ENCODE data around the gene ISOC2. TPM values are rescaled to one million over a fixed set of nuclear protein-coding genes. Genes with fewer than 3 reads are reported as not detected.

ISOC2 gene
- total and polyA plus RNA-seq, 2 donors = 35.1 to 94.1 TPM

DNA sequence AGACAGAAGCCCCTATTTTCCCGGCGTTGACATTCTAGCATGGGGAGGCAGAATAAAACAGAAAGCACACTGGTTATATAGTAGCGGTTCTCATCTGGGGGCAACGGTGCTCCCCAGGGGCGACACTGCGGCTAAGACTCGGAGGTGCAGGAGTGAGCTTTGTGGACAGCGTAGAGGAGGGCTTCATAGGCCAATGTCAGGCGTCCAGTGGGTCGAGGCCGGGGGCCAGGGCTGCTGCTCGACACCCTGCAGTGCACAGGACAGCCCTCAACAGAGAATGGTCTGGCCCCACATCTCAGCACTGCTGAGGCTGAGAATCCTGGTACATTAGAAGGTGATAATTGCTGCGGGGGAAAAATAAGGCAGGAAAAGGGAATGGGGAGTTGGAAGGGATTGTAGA, 16.5 kb upstream of the ISOC2 start:
- no peaks in the 10 kb centered on the region for H3K36me3 ChIP-seq (ENCODE audit: insufficient read depth)
- H3K27ac ChIP-seq (ENCODE audit: low read depth) = no peak overlapping the region
- H3K4me1 ChIP-seq (ENCODE audit: insufficient read depth) = no peaks in the 10 kb centered on the region
- WGBS = 85% methylated on average over 13 of the region's 13 CpGs
- no peak overlapping the region for H3K4me3 ChIP-seq (ENCODE audit: low read depth, low read length)
- no peak for DNase-seq (ENCODE audit: extremely low spot score)

DNA sequence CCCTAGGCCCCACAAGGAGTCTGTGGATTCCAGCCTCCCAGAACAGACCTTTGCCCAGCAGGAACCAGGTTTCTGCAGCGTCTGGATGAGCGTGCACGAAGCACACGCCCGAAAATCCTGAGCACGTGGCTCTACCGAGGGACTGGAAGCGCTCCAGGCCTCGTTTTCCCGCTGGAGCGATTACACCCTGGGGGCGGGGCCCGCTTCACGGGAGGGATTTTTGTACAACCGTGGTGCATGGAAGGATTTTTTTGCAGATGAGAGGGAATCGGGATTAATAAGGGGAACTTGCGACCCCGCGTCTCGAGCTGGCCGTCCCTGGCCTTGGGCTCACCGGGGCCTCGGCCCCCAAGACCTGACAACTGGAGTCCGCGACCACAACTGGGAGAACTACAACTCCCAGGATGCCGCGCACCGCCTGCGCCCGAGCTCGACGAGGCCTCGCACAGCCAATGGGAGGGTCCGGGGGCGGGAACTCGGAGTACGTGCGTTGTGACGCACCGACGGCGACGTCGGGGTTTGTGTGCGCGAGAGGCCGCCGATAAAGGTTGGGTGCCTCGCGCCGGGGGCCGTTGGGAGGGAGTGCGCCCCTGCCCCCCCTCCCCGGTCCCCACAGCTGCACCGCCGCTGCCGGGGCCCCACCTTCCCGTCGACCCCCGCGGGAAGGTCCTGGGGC, 14.8 kb upstream of the ISOC2 start, which contains the start of gene ZNF628:
ZNF628 (plus strand) TSS at position 518 of the 676 bp plus-strand sequence. CDS start 3,294 bp downstream, outside the sequence.
- H3K27ac ChIP-seq (ENCODE audit: low read depth) = peak within 1 kb of the TSS; percentile 98
- DNase-seq (ENCODE audit: extremely low spot score) = peak; percentile 96
- WGBS = under 1% methylated on average over 61 of the region's 61 CpGs
- no peaks in the 10 kb centered on the region for H3K36me3 ChIP-seq (ENCODE audit: insufficient read depth)
- peak within 1 kb of the TSS; percentile 57 for H3K4me3 ChIP-seq (ENCODE audit: low read depth, low read length)
- no peaks in the 10 kb centered on the region for H3K4me1 ChIP-seq (ENCODE audit: insufficient read depth)

DNA sequence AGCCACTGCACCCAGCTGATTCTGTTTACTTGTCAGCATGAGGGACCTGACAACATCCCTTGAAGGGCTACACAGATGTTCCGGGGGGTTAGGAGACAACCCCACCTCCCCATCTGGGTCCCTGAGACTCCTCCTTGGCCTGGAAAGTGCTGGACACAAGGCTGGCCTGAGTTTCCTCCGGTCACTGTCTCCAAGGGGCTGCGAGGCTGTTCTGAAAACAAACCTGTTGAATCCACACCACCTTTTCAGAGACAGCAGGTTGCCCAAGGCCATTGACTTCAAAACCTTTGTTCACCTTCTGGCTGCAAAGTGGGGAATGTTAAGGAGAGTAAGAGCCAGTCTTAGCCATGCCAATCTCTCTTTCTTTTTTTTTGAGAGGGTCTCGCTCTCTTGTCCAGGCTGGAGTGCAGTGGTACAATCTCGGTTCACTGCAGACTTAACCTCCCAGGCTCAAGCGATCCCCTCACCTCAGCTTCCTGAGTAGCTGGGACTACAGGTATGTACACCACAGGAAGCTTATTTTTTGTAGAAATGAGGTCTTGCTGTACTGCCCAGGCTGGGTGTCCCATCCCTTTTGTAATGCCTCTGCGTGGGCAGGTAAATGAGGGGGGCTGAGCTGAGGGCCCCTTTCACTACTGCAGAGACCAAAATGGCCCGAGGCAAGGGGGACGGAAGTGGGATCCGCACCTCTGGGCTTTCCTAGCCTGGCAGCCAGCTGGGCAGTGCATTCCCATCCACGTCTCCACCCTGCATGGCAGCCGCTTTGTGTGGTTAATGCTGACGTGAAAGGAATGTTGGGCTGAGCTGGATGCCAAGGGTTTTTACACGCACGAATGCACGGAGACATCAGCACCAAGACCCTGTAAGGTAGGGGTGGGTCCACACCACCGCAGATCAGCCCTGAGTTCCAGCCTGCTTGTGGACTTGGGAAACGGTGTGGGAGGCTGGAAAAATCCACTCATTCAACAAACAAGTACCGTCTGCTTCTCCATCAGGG, 13.1 kb upstream of the ISOC2 start:
- Histone ChIP-seq H3K27ac (ENCODE audit: low read depth) (no peak overlapping the region), H3K36me3 (ENCODE audit: insufficient read depth) (no peaks in the 10 kb centered on the region), H3K4me1 (ENCODE audit: insufficient read depth) (no peaks in the 10 kb centered on the region), H3K4me3 (ENCODE audit: low read depth, low read length) (no peak overlapping the region)
- DNase-seq (ENCODE audit: extremely low spot score) = no peak
- WGBS = 84% methylated on average over 19 of the region's 19 CpGs

DNA sequence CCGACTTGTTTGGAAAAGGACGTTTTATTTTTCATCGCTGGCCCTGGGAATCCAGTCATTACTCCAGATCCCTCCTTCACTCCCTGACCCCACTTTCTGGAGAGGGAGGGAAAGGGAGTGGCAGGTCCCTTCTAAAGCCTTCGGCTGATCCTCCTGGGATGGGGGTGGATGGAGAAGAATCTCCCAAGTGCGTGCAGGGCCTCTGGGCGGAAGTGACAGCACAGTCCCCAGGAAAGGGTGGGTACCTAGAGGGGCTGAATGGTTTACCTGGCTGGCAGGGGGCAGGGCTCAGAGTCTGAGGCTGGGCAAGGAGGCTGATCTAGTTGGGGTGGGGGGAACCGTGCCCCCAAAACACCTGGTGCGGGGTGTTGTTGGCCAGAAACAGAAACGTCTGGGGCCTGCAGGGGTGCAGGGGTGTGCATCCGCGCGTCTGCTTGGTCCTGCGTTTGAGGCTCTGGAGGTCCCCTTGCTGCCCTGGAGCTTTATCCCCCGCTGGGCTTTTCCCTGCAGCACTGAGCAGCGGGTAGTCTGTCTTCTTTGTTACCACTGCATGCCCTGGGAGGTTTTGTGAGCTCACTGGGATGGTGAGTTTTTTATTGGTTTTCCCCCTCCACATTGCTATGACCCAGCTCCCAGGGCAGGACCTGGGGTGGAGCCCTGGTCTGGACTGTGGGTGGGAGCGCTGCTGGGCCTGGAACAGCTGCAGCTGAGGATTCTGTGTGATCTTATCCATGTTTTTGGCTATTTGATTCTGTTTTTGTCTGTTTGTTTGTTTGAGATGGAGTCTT, 12.0 kb upstream of the ISOC2 start:
- DNase-seq (ENCODE audit: extremely low spot score) = no peak
- 48% methylated on average over 16 of the region's 16 CpGs for whole genome bisulfite sequencing
- Histone ChIP-seq H3K36me3 (ENCODE audit: insufficient read depth) (no peaks in the 10 kb centered on the region), H3K4me1 (ENCODE audit: insufficient read depth) (no peaks in the 10 kb centered on the region), H3K27ac (ENCODE audit: low read depth) (no peak overlapping the region), H3K4me3 (ENCODE audit: low read depth, low read length) (no peak overlapping the region)

DNA sequence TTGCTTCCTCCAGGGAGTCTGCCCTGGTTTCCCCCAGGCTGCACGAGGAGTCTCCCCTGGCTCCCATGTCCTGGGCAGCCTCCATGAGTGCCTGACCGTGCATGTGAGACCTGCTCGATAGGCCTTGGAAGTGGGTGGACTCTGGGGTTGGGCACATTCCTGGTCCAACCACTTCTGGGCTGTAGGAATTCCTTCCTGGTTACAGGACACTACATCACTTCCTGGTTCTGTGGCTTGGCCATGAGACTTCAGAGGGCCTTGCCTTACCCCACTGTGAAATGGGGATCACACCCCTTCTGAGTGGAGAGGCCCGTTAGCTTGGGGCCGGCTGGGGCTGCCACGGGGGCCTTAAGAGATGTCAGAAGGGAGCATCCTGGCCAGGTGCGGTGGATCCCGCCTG, 11.0 kb upstream of the ISOC2 start:
- WGBS = 77% methylated on average over 8 of the region's 8 CpGs
- no peak overlapping the region for H3K27ac ChIP-seq (ENCODE audit: low read depth)

DNA sequence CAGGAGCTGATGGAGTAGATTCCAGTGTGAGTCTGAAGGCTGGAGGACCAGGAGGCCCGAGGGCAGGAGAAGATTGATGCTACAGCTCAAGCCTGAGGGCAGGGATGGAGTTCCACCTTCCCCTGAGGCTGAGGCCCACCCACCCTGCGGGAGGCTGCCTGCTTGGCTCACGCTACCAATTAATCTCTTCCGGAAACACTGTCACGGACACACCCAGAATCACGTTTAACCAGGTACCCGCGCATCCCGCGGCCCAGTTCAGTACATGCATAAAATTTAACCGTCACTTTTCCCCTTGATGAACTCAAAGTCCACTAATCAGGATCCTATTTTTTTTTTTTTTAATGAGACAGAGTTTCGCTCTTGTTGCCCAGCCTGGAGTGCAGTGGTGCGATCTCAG, 9.8 kb upstream of the ISOC2 start:
- Histone ChIP-seq H3K27ac (ENCODE audit: low read depth) (no peak overlapping the region), H3K4me1 (ENCODE audit: insufficient read depth) (no peaks in the 10 kb centered on the region), H3K36me3 (ENCODE audit: insufficient read depth) (no peaks in the 10 kb centered on the region), H3K4me3 (ENCODE audit: low read depth, low read length) (no peak overlapping the region)
- WGBS = 82% methylated on average over 13 of the region's 13 CpGs
- DNase-seq (ENCODE audit: extremely low spot score) = no peak

More for the DNA sequence above, 11.0 kb upstream of the ISOC2 start:
- H3K4me1 ChIP-seq (ENCODE audit: insufficient read depth) = no peaks in the 10 kb centered on the region
- DNase-seq (ENCODE audit: extremely low spot score) = no peak
- H3K36me3 ChIP-seq (ENCODE audit: insufficient read depth) = no peaks in the 10 kb centered on the region
- no peak overlapping the region for H3K4me3 ChIP-seq (ENCODE audit: low read depth, low read length)

DNA sequence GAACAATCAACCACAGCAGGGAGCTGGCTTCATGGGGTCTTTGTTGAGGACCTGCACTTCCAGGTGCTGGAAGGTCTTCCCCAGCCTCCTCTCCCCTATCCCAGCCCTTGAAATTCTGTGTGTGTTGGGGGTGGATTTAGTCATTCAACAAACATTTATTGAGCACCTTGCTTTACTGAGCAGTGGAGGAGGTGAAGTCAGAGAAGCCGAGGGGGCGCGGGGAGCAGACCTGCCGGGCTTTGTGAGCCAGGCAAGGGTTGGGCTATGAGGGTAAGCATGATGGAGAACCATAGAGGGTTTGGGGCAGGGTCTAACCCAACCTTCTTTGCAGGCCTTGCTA, 6.6 kb upstream of the ISOC2 start:
- Histone ChIP-seq H3K27ac (ENCODE audit: low read depth) (no peak overlapping the region), H3K4me1 (ENCODE audit: insufficient read depth) (no peaks in the 10 kb centered on the region), H3K4me3 (ENCODE audit: low read depth, low read length) (no peak overlapping the region), H3K36me3 (ENCODE audit: insufficient read depth) (no peaks in the 10 kb centered on the region)
- 25% methylated on average over 4 of the region's 4 CpGs for WGBS
- no peak for DNase-seq (ENCODE audit: extremely low spot score)

DNA sequence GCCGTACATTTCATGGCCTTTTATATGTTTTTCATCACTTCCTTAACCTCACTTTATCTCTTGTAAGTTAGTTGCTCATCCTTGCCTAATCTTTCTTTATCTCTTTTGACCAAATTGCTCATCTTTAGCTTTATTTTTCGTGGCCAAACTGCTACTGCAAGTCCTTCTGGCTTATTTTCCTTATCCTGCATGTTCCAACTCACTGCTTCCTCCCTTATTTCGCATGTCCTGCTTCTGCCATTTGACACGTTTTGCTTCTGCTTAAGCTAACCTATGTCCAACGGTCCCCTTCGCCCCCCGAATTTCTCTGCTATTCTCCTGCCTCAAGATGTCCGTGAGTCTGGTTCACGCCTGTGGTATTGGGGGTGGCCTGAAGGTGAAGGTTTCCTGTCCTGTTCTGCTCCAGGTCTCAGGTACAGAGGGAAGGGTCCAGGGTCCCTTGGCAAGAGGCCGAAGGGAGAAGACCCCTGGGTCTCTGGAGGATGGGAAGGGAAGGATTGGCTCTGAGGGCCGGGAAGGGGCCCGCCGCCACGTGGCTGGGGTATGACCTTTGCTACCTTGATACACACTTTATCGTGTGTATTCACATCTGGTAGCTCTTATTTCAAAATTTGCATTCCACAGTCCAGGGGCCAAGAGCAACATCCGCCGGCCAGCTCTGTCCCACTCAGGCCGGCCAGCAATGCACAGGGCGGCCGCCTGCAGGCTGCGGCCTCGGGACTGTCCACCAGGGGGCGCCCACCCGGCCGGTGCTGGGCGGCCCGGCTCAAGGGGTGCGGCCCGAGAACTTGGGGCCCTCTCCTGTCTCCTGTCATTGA, 6.0 kb upstream of the ISOC2 start:
- Histone ChIP-seq H3K4me3 (ENCODE audit: low read depth, low read length) (no peak overlapping the region), H3K27ac (ENCODE audit: low read depth) (no peak overlapping the region), H3K36me3 (ENCODE audit: insufficient read depth) (no peaks in the 10 kb centered on the region), H3K4me1 (ENCODE audit: insufficient read depth) (no peaks in the 10 kb centered on the region)
- DNase-seq (ENCODE audit: extremely low spot score) = no peak
- 30% methylated on average over 29 of the region's 29 CpGs for WGBS

DNA sequence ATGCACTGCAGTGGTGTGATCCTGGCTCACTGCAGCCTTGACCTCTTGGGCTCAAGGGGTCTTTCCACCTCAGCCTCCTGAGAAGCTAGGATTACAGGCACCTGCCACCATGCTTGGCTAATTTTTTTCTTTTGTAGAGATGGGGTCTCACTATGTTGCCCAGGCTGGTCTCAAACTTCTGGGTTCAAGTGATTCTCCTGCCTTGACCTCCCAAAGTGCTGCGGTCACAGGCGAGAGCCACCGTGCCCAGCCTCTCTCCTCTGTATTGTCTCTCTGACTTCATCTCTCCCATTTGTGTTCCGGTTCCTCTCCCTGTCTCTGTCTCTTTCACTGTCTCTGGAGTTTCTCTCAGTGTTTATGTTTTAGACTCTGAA, 4.8 kb upstream of the ISOC2 start:
- 76% methylated on average over 4 of the region's 4 CpGs for whole genome bisulfite sequencing
- H3K4me3 ChIP-seq (ENCODE audit: low read depth, low read length) = no peak overlapping the region
- no peak overlapping the region for H3K27ac ChIP-seq (ENCODE audit: low read depth)
- H3K4me1 ChIP-seq (ENCODE audit: insufficient read depth) = no peaks in the 10 kb centered on the region
- no peak for DNase-seq (ENCODE audit: extremely low spot score)
- no peaks in the 10 kb centered on the region for H3K36me3 ChIP-seq (ENCODE audit: insufficient read depth)

DNA sequence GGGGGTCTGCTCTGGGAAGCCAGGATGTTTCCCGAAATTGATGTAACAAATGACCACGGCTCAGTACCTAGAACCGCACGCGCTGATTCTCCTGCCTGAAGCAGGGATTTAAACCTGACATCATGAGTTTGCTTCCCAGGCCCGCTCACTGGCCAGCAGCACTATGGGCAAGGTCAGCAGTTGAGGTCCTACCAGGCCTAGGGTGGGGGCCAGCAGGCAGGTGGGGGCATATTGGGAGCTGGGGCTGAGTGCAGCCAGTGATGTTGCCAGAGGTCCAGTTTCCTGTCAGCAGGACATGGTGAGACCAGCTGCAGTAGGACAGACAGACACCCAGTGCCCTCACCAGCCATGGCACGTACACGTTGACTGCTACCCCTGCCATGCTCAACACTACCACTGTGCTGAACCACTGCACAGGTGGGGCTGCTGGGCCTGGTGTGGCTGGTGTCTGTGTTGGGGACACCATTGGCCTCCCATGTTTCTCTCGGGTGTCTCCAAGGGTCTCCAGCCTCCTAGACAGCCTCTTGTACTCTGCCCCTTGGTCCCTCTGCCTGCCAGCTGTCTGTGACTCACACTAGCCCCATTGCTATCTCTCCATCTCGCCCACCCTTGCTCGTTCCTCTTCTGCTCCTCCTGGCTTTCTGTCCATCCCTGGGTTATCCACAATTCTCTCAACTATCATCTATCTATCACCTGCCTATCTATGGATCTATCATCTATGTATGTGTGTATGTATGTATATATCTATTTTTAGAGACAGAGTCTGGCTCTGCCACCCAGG, 4.2 kb upstream of the ISOC2 start:
- Histone ChIP-seq H3K27ac (ENCODE audit: low read depth) (no peak overlapping the region), H3K4me1 (ENCODE audit: insufficient read depth) (peaks cover 2% of the 10 kb centered on the region), H3K36me3 (ENCODE audit: insufficient read depth) (no peaks in the 10 kb centered on the region), H3K4me3 (ENCODE audit: low read depth, low read length) (no peak overlapping the region)
- 84% methylated on average over 11 of the region's 11 CpGs for WGBS
- no peak for DNase-seq (ENCODE audit: extremely low spot score)

DNA sequence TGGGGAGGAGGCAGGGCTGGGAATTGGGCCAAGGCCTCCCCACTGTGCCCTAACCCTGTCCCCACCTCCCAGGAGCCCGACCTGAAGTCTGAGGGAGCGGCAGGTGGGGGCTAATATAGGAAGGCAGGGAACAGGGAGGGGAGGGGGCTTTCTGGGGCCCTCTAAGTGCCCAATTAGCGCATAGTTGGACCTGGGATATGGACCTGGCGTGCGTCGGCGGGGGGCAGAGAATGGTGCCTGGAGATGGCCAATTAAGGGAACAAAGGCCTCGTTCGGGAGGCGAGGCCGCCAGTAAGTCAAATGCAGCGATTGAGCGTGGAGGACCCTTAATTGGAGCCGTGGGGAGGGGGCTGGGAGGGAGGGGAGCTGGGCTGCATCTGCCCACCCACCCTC, 3.2 kb upstream of the ISOC2 start, which contains the start of gene C19orf85:
C19orf85 (minus strand) TSS at position 90 of the 393 bp plus-strand sequence. CDS start 197 bp downstream, outside the sequence.
- no peak within 1 kb of the TSS for H3K4me3 ChIP-seq (ENCODE audit: low read depth, low read length)
- 48% methylated on average over 14 of the region's 14 CpGs for WGBS
- H3K36me3 ChIP-seq (ENCODE audit: insufficient read depth) = no peaks in the 10 kb centered on the region
- no peak within 1 kb of the TSS for H3K27ac ChIP-seq (ENCODE audit: low read depth)
- peaks cover 2% of the 10 kb centered on the region for H3K4me1 ChIP-seq (ENCODE audit: insufficient read depth)
- no peak for DNase-seq (ENCODE audit: extremely low spot score)

DNA sequence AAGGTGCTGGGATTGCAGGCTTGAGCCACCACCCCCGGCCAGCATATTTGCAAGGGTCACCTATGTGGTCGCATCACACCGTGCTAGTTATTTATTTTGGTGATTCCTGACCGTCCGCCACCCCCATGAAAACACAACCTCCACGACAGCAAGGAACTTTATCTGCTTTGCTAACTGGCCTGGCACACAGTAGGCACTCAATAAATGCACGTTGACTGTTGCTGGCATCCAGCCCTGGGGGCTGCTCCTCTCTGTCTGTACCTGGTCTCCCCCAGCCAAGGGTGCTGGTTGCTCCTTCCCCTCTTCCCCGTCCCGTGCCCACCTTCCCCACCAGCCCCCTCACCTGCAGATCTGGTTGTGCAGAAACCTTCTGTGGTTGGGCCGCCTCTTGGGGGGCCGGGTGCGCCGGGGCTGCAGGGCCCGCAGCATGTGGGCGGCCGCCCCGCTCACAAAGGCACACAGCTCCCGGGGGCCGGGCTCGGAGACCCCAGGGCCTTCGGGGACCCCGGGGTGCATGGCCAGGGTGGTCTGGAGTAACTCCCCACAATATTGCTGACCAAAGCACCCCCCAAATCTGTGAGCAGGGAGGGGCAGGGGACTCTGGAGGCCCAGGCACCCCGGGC, 2.7 kb upstream of the ISOC2 start:
- 71% methylated on average over 23 of the region's 23 CpGs for WGBS
- no peak overlapping the region for H3K27ac ChIP-seq (ENCODE audit: low read depth)

More for the DNA sequence above, 2.7 kb upstream of the ISOC2 start:
- no peak overlapping the region for H3K4me3 ChIP-seq (ENCODE audit: low read depth, low read length)
- peaks cover 2% of the 10 kb centered on the region for H3K4me1 ChIP-seq (ENCODE audit: insufficient read depth)
- DNase-seq (ENCODE audit: extremely low spot score) = no peak
- no peaks in the 10 kb centered on the region for H3K36me3 ChIP-seq (ENCODE audit: insufficient read depth)

Data from urinary bladder (tissue), 4 donors.